ENCODE results near the gene USP34.

DNA sequence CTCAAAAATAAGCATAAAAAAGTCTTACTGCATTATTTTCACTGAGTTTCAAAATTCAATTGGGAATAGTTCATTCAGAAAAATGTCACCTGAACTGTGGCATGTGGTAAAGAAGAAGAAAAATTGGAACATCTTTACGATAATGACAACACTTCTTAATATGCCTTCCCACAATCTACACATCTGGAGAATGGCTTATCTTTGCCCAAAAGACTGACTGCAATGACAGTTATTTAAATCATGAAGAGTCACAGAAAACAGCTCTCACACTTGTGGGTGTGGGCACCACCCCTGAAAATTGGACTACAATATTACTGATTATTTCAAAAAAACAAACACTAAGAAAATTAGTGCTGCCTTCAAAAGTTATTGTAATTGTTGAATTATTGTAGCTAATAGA is 152.3 kb downstream of the USP34 start:
- TF ChIP-seq, protein P1, sequence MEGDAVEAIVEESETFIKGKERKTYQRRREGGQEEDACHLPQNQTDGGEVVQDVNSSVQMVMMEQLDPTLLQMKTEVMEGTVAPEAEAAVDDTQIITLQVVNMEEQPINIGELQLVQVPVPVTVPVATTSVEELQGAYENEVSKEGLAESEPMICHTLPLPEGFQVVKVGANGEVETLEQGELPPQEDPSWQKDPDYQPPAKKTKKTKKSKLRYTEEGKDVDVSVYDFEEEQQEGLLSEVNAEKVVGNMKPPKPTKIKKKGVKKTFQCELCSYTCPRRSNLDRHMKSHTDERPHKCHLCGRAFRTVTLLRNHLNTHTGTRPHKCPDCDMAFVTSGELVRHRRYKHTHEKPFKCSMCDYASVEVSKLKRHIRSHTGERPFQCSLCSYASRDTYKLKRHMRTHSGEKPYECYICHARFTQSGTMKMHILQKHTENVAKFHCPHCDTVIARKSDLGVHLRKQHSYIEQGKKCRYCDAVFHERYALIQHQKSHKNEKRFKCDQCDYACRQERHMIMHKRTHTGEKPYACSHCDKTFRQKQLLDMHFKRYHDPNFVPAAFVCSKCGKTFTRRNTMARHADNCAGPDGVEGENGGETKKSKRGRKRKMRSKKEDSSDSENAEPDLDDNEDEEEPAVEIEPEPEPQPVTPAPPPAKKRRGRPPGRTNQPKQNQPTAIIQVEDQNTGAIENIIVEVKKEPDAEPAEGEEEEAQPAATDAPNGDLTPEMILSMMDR (IDR thresholded peaks at IDR 0.05; ENCODE audit: low read depth, low read length, missing input control), result no peak
- TF ChIP-seq HNF4G (IDR thresholded peaks at IDR 0.05) (no peak), RAD21 (IDR thresholded peaks at IDR 0.05) (no peak), TAF1 (conservative IDR thresholded peaks at IDR 0.05) (no peak), YY1 (IDR thresholded peaks at IDR 0.05) (no peak), EGR1 (IDR thresholded peaks at IDR 0.05; ENCODE audit: low read depth in 2 of 2) (no peak), GABPA (IDR thresholded peaks at IDR 0.05 in 1 of 2, conservative IDR thresholded peaks at IDR 0.05 in 1 of 2) (no peak)
- TF ChIP-seq, protein P2, sequence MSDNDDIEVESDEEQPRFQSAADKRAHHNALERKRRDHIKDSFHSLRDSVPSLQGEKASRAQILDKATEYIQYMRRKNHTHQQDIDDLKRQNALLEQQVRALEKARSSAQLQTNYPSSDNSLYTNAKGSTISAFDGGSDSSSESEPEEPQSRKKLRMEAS (IDR thresholded peaks at IDR 0.05), result no peak
- TF ChIP-seq, protein P3, sequence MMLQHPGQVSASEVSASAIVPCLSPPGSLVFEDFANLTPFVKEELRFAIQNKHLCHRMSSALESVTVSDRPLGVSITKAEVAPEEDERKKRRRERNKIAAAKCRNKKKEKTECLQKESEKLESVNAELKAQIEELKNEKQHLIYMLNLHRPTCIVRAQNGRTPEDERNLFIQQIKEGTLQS (IDR thresholded peaks at IDR 0.05), result no peak
- TF ChIP-seq, protein P4, sequence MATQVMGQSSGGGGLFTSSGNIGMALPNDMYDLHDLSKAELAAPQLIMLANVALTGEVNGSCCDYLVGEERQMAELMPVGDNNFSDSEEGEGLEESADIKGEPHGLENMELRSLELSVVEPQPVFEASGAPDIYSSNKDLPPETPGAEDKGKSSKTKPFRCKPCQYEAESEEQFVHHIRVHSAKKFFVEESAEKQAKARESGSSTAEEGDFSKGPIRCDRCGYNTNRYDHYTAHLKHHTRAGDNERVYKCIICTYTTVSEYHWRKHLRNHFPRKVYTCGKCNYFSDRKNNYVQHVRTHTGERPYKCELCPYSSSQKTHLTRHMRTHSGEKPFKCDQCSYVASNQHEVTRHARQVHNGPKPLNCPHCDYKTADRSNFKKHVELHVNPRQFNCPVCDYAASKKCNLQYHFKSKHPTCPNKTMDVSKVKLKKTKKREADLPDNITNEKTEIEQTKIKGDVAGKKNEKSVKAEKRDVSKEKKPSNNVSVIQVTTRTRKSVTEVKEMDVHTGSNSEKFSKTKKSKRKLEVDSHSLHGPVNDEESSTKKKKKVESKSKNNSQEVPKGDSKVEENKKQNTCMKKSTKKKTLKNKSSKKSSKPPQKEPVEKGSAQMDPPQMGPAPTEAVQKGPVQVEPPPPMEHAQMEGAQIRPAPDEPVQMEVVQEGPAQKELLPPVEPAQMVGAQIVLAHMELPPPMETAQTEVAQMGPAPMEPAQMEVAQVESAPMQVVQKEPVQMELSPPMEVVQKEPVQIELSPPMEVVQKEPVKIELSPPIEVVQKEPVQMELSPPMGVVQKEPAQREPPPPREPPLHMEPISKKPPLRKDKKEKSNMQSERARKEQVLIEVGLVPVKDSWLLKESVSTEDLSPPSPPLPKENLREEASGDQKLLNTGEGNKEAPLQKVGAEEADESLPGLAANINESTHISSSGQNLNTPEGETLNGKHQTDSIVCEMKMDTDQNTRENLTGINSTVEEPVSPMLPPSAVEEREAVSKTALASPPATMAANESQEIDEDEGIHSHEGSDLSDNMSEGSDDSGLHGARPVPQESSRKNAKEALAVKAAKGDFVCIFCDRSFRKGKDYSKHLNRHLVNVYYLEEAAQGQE (IDR thresholded peaks at IDR 0.05), result no peak

All from liver (tissue), 3 donors.